HepG2 (cell line): ENCODE data around the gene PIBF1. TPM values are rescaled to one million over a fixed set of nuclear protein-coding genes. Genes with fewer than 3 reads are reported as not detected.

Experiments
- GPN1 ChIP-seq: sonication (generic); formaldehyde crosslinking; IDR thresholded peaks from 2 replicates; pipeline ENCODE4 v1.5.1; 2020; ENCODE audit warnings: missing genetic modification reagents, borderline replicate concordance
- HNF4G ChIP-seq, 2 experiments: sonication (generic) in 1 of 2; formaldehyde crosslinking in 1 of 2; IDR thresholded peaks; 2 replicates each; pipeline versions ENCODE4 v1.4.0 to v1.6.1; 2011 to 2020; ENCODE audit warnings: borderline replicate concordance in 2 of 2, low read depth in 2 of 2, mild to moderate bottlenecking in 2 of 2, low read length in 1 of 2, missing genetic modification reagents in 1 of 2, moderate library complexity in 1 of 2
- KMT2B ChIP-seq: IDR thresholded peaks from 2 replicates; pipeline ENCODE4 v1.6.1; 2016; ENCODE audit warnings: missing genetic modification reagents, missing compliant biosample characterization
- MAFK ChIP-seq, 2 experiments: IDR thresholded peaks in 1 of 2; conservative IDR thresholded peaks in 1 of 2; 2 replicates each; pipeline ENCODE4 v1.6.1; 2011; ENCODE audit warnings: improper control_type of control experiment in 2 of 2, low read length in 2 of 2
- MIER2 ChIP-seq: IDR thresholded peaks from 2 replicates; pipeline ENCODE4 v1.6.1; 2016; ENCODE audit warnings: missing biosample characterization, missing genetic modification reagents
- NFYB ChIP-seq: sonication (generic); formaldehyde crosslinking; IDR thresholded peaks from 2 replicates; pipeline ENCODE4 v1.4.0; 2020; ENCODE audit warnings: missing genetic modification reagents
- RBFOX2 ChIP-seq: fragments of 200-400 bp; formaldehyde crosslinking; IDR thresholded peaks from 2 replicates; pipeline ENCODE4 v1.6.1; 2017; ENCODE audit warnings: low read depth, mild to moderate bottlenecking, low read length
- RCOR2 ChIP-seq: IDR thresholded peaks from 2 replicates; pipeline ENCODE4 v1.6.1; 2016; ENCODE audit warnings: missing biosample characterization, missing genetic modification reagents
- SATB2 ChIP-seq: sonication (generic); formaldehyde crosslinking; IDR thresholded peaks from 2 replicates; pipeline ENCODE4 v1.5.0; 2020; ENCODE audit warnings: missing genetic modification reagents
- ZBTB20 ChIP-seq: sonication (generic); formaldehyde crosslinking; IDR thresholded peaks from 2 replicates; pipeline ENCODE4 v1.8.1; 2023; ENCODE audit warnings: missing genetic modification reagents, low read depth, mild to moderate bottlenecking, borderline replicate concordance
- ZFP82 ChIP-seq: sonication (generic); formaldehyde crosslinking; IDR thresholded peaks from 2 replicates; pipeline ENCODE4 v1.5.1; 2020; ENCODE audit warnings: mild to moderate bottlenecking, missing genetic modification reagents, borderline replicate concordance
- ZNF737 ChIP-seq: sonication (generic); formaldehyde crosslinking; IDR thresholded peaks from 2 replicates; pipeline ENCODE4 v1.5.0; 2020; ENCODE audit warnings: missing genetic modification reagents, mild to moderate bottlenecking, borderline replicate concordance
- ZNF792 ChIP-seq: IDR thresholded peaks from 2 replicates; pipeline ENCODE4 v1.6.1; 2016
- polyA plus RNA-seq, 8 experiments: library from polyadenylated mRNA; depleted of rRNA in 3 of 8; stranded (reverse) in 7 of 8; unstranded in 1 of 8; fragments of >200 nt; fragmentation: Illumina TruSeq in 4 of 8; extraction: Trizol in 4 of 8; gene quantifications; 2 replicates each; pipeline versions ENCODE4 v1.2.1 to v1.2.3, GENCODE V29; 2011 to 2016; ENCODE audit warnings: low read depth in 4 of 8, missing spikeins in 1 of 8, mixed read lengths in 1 of 8; ENCODE audit not compliant: insufficient read depth in 1 of 8
- total RNA-seq, 5 experiments: library from RNA; depleted of rRNA; stranded (reverse); fragments of >200 nt; fragmentation: Illumina TruSeq; extraction: Trizol; gene quantifications; 2 replicates each; pipeline ENCODE4 v1.2.3, GENCODE V29; 2016; ENCODE audit warnings: low read depth in 1 of 5
- TF ChIP-seq, protein P1 (sequence below): sonication (generic); formaldehyde crosslinking; IDR thresholded peaks from 2 replicates; pipeline ENCODE4 v1.4.0; 2020; ENCODE audit warnings: mild to moderate bottlenecking, missing genetic modification reagents
- TF ChIP-seq, protein P2 (sequence below): sonication (generic); formaldehyde crosslinking; IDR thresholded peaks from 2 replicates; pipeline ENCODE4 v1.5.1; 2020; ENCODE audit warnings: mild to moderate bottlenecking, missing genetic modification reagents, moderate library complexity
- TF ChIP-seq, protein P3 (sequence below): IDR thresholded peaks from 2 replicates; pipeline ENCODE4 v1.6.1; 2016; ENCODE audit warnings: low read depth, missing genetic modification reagents, missing compliant biosample characterization
- TF ChIP-seq, protein P4 (sequence below): sonication (generic); formaldehyde crosslinking; IDR thresholded peaks from 2 replicates; pipeline ENCODE4 v1.4.0; 2020; ENCODE audit warnings: missing genetic modification reagents

The PIBF1 gene
- total and polyA plus RNA-seq, 2 of the 13 experiments (the other 11 are each of a cell fraction or from before 2014, with no cell fraction given): 4.2 to 15.8 TPM

DNA sequence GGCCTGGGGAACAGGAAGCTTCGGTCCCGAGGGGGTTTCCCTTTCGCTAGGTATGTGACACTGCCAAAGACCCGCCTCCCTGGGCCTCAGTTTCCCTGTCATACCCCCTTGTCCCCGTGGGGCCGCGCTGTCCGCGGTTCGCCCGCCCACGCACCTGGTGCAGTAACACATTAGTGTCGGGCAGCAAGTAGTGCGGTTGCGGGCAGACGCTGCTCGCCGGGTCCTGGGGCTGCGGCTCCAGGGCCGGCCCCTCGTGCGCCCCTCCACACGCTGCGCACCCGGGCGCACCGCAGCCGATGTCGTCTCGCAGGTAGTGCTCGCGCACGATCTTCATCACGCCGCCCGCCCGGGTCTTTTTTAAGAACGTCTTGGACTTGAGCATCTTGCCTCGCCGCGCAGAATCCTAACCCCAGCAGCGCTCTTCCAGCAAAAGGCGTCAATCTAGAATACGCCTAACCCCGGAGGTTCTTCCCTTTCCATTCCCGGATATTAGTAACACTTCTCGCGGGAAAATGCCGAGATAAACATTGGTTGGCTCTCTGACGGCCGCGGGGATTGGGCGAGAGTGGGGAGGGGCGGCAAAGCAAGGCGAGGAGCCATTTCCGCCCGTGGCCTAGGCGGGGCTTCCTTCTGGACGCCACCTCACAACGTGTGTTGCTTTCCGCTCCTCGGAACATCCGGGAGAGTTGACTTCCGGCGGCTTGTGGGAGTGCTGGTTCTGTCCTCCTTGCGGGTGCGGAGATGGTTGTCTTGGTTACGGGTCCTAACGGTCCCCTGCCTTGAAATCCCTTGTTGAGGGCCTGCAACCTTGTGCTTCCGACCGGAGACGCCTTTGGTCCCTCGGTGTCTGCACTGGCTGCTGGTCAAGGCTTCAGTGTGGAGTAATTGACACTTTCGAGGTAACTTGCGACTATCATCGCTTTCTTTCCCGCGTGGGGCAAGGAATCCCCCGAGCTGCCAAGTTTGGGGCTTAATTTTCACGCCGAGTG, at the start of gene PIBF1, which contains the start of gene DIS3 (continued):
- TF ChIP-seq, protein P1, sequence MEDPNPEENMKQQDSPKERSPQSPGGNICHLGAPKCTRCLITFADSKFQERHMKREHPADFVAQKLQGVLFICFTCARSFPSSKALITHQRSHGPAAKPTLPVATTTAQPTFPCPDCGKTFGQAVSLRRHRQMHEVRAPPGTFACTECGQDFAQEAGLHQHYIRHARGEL: 0 out of 2 replicates have a peak, but pooled peaks have one; percentile 14
- TF ChIP-seq ZBTB20 (0 out of 2 replicates have a peak, but pooled peaks have one; percentile 48), MAFK (conservative IDR thresholded peaks at IDR 0.05 in 1 of 2, IDR thresholded peaks at IDR 0.05 in 1 of 2; ENCODE audit: low read length in 2 of 2) (no peak), HNF4G (IDR thresholded peaks at IDR 0.05; ENCODE audit: borderline replicate concordance, low read depth, low read length) (no peak), HNF4G (CRISPR knock-in tag; IDR thresholded peaks at IDR 0.05; ENCODE audit: borderline replicate concordance, low read depth) (no peak), NFYB (CRISPR knock-in tag) (peak; percentile 84), KMT2B (CRISPR knock-in tag) (peak; percentile 94), ZNF792 (no peak), RBFOX2 (peak; percentile 90), GPN1 (CRISPR knock-in tag) (no peak), SATB2 (CRISPR knock-in tag) (no peak), ZFP82 (CRISPR knock-in tag) (no peak), ZNF737 (no peak), RCOR2 (CRISPR knock-in tag) (no peak), MIER2 (CRISPR knock-in tag) (no peak)
- TF ChIP-seq, protein P2, sequence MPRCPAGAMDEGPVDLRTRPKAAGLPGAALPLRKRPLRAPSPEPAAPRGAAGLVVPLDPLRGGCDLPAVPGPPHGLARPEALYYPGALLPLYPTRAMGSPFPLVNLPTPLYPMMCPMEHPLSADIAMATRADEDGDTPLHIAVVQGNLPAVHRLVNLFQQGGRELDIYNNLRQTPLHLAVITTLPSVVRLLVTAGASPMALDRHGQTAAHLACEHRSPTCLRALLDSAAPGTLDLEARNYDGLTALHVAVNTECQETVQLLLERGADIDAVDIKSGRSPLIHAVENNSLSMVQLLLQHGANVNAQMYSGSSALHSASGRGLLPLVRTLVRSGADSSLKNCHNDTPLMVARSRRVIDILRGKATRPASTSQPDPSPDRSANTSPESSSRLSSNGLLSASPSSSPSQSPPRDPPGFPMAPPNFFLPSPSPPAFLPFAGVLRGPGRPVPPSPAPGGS (CRISPR knock-in tag): no peak
- TF ChIP-seq, protein P3, sequence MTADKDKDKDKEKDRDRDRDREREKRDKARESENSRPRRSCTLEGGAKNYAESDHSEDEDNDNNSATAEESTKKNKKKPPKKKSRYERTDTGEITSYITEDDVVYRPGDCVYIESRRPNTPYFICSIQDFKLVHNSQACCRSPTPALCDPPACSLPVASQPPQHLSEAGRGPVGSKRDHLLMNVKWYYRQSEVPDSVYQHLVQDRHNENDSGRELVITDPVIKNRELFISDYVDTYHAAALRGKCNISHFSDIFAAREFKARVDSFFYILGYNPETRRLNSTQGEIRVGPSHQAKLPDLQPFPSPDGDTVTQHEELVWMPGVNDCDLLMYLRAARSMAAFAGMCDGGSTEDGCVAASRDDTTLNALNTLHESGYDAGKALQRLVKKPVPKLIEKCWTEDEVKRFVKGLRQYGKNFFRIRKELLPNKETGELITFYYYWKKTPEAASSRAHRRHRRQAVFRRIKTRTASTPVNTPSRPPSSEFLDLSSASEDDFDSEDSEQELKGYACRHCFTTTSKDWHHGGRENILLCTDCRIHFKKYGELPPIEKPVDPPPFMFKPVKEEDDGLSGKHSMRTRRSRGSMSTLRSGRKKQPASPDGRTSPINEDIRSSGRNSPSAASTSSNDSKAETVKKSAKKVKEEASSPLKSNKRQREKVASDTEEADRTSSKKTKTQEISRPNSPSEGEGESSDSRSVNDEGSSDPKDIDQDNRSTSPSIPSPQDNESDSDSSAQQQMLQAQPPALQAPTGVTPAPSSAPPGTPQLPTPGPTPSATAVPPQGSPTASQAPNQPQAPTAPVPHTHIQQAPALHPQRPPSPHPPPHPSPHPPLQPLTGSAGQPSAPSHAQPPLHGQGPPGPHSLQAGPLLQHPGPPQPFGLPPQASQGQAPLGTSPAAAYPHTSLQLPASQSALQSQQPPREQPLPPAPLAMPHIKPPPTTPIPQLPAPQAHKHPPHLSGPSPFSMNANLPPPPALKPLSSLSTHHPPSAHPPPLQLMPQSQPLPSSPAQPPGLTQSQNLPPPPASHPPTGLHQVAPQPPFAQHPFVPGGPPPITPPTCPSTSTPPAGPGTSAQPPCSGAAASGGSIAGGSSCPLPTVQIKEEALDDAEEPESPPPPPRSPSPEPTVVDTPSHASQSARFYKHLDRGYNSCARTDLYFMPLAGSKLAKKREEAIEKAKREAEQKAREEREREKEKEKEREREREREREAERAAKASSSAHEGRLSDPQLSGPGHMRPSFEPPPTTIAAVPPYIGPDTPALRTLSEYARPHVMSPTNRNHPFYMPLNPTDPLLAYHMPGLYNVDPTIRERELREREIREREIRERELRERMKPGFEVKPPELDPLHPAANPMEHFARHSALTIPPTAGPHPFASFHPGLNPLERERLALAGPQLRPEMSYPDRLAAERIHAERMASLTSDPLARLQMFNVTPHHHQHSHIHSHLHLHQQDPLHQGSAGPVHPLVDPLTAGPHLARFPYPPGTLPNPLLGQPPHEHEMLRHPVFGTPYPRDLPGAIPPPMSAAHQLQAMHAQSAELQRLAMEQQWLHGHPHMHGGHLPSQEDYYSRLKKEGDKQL: no peak
- TF ChIP-seq, protein P4, sequence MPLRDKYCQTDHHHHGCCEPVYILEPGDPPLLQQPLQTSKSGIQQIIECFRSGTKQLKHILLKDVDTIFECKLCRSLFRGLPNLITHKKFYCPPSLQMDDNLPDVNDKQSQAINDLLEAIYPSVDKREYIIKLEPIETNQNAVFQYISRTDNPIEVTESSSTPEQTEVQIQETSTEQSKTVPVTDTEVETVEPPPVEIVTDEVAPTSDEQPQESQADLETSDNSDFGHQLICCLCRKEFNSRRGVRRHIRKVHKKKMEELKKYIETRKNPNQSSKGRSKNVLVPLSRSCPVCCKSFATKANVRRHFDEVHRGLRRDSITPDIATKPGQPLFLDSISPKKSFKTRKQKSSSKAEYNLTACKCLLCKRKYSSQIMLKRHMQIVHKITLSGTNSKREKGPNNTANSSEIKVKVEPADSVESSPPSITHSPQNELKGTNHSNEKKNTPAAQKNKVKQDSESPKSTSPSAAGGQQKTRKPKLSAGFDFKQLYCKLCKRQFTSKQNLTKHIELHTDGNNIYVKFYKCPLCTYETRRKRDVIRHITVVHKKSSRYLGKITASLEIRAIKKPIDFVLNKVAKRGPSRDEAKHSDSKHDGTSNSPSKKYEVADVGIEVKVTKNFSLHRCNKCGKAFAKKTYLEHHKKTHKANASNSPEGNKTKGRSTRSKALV (CRISPR knock-in tag): peak; percentile 21; the same call in 1 of the 2 replicates
